NCI-H146 treated with DMSO at 0.1 percent for 48 hours (cell line): ENCODE results near the gene C4orf54.
A peak's percentile ranks its signal among the peaks of the same experiment; 100 is the strongest.

Experiments used
- DNase-seq: peaks from one replicate; lab custom pipeline; 2025; ENCODE audit not compliant: unreplicated experiment; lab: John Stamatoyannopoulos, UW

Gene C4orf54

DNA sequence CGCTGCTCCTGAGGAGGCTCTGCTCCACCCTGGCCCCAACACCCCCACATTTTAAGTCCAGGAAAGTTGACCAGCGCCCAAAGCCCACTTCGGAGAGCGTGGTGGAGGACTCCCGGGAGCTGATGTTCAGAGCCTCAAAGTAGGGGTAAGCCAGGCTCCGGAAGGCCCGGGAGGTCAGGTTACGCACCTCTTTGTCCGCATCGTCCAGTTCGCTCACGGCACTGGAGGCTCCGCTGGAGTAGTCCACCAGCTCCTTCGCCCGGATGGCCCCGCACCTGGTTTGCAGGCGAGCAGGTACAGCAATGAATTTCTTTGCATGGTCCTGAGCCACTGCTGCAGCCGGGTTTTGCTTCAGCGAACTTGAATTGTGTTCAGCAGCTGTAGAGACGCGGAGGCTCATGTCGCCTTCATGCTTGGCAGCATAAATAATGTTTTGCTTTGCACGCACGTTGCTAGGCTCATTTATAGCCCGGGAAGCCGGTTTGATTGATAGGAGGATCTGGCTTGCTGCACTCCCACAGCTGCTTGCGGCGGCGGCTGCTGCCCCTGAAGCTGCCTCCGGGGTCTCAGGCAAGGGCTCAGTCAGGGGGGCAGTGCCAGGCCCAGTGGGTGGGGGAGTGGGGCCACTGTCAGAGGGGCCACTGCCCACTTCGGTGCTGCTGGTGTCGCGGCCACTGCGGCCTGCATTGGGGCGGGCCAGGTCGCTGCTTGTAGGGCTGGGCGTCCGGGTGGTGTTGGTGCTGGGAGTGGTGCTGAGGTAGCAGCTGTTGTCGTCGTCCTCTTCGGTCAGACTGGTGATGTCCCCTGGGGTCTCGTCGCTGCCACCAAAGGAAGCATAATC lies 4.8 kb downstream of the C4orf54 start:
- DNase-seq = no peak

DNA sequence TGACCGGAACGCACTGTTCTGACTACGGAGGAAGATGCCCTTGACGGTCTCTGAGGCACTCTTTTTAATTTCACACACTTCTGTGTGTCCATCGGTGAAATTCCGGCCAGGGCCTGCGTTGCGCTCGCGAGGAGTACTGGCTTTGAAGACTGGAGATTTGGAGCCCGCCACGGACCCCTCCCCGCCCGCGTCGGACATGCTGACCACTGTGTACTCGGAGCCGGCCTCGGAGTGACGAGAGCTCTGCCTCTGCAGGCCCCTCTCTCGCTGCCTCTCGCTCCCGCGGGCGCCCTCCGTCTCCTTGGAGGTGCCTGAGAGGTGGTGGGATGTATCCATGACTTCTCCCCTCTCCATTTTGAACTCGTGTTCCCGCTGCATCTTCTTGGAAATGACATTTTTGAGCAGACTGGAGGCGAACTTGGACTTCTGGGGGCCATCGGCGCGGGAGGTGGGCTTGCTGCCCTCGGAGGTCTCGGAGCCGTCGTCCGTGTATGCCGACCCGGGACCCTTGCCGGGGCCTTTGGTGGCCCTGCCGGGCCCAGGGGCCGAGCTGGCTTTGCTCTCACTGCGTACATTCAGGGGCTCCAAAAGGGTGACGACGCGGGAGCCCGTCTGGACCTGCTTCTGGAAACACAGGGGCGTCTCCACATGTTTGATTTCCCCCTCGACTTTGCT lies 5.7 kb downstream of the C4orf54 start:
- no peak for DNase-seq

DNA sequence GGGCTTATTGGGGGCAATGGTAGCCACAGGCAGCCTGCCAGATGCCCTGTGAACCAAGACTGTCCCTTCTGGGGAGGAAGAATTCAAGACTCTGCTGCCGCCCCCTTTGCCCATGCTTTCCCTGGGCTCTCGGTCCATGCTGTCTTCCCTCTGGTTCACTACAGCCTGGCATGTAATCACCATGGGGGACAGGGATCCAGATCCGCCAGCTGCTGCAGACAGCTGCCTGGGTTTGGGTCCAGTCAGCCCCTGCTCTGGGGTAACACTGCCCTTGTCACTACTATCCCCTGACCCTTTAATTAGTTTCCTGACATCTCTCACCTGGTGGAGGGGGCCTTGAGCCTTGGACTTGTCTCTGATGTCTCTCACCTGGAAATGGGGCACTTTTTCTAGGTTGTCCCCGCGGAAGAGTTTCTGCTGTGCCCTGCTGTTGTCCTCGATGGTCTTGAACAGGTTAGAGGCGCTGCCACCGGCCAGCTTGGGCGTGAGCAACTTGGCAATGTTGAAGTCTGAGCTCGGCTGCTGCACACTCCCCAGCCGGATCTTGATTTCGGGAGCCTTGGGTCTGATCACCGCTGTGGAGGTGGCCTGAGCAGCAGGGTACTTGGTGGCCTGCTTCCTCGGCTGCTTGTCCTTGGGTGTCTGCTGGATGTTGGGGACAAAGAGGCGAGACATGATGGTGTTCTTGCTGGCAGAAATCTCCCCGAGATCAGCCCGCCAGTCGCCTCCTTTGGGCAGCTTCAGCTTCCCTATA lies 6.4 kb downstream of the C4orf54 start:
- no peak for DNase-seq

DNA sequence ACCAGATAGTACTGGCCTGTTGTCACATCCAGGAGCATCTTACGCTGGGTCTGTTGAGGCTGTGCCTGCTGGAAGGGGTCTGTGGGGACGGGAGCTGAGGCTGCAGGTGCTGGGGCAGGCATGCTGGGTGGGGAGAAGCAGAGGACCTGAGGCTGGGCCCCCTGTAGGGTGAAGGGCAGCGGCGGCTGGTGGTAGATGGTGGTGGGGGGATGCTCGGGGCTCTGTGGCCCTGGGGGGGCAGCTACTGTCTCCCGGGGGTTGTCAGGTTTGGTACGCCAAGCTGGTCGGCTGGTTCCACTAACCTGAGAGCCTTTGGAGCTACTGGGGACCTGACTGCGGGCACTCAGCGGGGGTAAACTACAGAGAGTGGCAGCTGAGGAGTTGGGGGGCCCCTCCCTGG lies 7.8 kb downstream of the C4orf54 start:
- no peak for DNase-seq

DNA sequence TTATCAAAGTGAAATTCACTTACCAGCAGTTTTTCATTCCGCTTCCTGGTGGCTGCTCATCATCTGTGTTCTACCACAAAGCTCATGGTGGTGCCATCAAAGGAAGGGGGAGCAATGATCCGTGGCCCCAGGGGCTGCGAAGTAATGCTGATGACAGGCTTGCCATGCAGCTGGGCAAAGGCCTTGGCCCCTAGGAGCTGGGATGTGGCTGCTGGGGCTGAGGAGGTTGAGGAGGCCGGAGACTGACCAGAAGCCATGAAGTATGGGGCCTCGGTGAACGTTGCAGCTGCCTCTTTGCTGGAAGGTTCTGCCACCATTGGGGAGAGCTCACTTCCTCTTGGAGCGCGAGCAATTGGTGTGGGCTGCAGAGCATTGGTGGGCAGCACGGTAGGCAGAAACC lies 8.4 kb downstream of the C4orf54 start:
- DNase-seq = no peak

DNA sequence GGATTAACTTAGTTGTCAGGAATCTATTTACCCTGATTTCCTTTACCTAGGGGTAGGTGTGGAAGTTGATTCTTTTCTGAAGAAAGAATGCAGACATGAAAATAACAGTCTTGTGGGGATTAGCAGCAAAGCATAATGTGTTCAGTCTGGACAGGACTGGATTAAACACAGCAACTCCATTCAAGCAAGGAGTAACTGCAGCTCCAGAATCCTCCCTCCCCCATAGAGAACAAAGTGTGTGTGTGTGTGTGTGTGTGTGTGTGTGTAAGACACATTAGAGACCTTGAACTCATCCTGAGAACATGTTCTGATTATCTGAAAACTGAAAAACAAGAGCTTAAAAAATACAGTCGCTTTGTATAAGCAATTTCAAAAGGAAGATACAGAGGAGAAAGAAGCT lies 9.3 kb downstream of the C4orf54 start:
- DNase-seq = no peak

DNA sequence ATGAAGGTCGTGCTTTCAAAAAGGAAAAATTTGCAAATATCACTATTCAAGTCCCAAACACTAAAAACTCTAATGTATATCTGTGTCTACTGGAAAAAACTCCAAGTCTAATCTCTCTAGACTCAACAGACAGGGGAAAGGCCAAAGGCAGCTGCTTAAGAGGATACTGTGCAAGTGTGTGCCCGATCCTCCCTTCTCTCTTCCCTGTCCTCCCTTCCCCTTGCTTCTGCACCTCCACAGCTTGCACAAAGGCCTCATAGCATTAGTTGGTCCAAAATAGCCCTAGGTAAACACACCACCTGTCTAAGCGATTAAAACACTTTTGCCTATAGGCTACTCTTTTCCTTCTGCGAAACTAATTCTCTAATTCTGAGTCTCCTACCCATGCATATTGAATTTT lies 10.6 kb downstream of the C4orf54 start:
- no peak for DNase-seq

DNA sequence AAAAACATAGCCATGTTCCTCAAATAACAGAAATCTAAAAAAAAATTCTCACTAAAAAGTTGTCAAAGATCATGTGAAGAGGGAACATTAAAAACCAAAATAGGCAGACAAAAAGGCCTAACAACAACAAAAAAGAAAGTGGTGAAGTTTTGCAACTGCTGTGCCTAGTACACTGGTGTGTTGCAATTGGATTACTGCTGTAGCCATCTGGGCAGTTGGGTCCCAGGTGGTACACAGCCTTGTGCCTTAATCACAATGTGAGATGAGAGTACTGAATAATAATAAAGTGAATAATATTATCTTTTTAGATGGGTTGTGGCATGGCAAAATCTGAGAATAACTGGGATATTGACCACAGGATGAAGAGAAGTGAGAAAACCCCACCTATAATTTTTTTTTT lies 12.0 kb downstream of the C4orf54 start:
- DNase-seq = no peak

DNA sequence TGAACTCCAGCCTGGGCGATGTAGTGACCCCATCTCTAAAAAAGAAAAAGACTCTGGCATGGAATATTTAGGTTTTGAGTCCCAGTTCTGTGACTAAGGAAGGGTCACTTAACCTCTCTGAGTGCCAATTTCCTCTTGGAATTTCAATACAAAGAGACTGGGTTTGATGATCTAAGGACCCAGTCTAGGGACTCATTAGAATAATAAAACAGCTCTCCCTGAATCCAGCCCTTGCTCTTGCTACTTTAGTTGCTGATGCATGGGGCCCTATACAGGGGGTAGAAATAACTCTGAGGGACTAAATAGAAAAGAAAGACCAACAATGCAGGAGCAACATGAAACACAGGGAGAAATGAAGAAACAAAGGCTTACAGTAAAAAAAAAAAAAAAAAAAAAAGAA lies 12.6 kb downstream of the C4orf54 start:
- no peak for DNase-seq

DNA sequence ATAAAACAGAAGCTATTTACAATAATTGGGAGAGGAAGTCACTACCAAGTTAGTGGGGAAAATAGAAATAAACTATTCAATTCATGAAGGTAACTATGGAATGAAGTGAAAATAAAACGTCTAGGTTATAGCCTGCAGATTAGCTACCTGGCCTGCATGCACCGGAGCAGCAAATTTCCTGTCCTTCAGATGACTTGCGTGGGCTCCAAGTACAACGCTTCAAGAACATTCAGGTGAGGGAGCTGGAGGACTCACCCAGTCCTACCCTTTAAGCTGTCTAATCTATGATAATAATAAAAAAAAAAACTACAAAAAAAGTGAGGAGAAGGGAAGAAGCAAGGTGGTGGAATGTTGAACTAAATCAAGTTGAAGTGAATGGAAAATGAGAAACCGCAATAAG lies 13.2 kb downstream of the C4orf54 start:
- no peak for DNase-seq

DNA sequence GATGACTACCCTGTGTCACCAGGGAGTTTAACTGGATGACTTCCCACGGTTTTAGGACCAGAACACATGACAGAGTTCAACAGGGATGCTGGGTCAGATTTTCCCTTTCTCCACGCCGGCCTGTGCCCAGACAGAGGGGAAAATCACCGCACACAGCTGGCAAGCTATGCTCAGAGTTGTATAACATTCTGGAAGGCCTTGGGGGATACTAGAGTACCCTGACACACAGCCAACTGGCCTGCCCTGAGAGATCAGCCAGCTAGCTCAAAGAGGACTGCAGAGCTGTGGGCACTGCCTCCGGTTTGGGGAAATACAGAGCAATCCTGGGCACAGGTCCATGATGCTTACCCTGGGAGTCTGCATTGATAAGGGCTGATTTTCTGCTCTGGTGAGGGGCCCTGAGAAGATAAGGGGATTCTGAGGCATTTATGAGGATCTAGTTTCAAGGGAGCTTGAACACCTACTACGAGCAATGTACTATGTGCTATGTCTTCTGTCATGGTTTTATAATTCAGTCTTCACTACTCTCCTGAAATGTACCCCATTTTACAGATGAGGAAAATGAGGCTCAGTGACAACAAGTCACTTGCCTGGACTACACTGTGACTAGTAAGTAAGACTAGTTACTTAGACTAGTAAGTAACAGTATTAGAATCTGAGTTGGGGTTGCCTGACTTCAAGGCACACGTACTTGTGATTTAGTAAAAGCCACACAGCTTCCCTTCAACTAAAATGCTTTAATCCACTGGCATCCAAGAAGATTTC lies 14.7 kb downstream of the C4orf54 start:
- DNase-seq = no peak

DNA sequence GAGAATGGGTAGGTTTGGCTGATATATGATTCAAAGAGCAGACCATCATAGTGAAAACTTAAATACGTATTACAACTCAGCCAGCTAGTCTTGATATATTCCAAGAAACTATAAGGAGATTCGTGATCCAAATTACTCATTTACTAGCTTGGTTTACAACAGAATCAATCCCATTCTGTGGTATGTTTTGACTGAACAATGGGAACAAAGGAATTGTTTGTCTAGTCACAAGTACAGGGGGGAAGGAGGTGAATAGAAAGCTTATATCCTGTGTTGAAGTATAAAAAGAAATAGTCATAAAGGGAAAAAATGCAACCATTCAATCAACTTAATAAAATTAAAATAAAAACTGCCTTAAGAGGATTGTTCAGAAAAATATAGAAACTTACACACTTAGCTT lies 17.0 kb downstream of the C4orf54 start:
- no peak for DNase-seq

DNA sequence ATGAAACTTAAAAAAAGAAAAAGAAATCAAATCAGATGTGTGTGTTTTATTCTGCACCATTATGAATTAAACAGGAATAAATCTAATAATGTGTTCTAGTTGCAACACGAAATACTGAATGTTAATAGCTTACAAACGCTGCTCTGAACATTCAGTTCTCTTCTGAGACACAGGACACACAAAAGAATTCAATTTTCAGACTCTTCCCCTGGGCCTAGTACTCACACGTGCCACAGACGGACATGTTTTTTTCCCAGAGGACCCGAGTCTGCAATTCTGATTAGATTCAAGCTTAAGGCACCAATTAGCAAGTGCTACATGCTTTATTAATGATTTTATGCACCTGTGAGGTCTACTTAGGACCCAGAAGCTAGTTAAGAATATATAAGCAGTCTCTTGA lies 20.5 kb downstream of the C4orf54 start:
- no peak for DNase-seq

DNA sequence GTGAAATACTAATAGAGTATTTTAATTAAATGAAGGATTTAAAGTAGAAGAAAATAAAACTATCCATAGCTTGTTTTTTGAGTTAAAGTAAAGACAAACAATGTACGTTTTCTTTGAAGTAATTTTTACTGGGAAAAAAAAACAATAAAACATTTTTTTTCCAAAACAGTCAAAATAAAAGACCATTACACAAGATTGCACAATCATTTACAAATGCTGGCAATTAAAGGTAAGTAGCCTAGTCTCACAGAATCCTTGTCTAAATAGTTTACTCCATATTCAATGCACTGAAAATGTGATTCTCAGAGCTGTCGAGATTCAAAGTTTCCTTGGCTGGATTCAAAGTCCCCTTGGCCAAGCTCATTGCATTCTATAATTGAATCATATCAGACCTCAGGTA lies 21.2 kb downstream of the C4orf54 start:
- DNase-seq = no peak

DNA sequence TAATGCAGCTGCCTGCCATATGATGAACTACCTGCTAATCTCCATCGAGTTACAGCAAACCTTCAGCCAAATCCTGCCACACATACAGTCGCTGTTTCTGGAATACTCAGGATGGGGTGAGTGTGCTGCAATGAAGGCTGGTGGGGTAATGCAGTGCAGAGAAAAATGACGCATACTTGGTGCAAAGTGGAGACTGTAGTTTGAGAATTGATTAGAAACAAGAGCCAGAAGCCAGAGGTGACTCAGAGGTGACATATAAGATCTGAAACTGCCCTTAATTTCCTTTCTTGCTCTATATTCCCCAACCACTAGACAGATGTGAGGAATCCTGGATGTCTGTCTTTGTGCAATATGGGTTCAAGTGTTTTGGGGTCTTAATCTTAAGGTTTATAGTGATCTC lies 22.0 kb downstream of the C4orf54 start:
- no peak for DNase-seq

DNA sequence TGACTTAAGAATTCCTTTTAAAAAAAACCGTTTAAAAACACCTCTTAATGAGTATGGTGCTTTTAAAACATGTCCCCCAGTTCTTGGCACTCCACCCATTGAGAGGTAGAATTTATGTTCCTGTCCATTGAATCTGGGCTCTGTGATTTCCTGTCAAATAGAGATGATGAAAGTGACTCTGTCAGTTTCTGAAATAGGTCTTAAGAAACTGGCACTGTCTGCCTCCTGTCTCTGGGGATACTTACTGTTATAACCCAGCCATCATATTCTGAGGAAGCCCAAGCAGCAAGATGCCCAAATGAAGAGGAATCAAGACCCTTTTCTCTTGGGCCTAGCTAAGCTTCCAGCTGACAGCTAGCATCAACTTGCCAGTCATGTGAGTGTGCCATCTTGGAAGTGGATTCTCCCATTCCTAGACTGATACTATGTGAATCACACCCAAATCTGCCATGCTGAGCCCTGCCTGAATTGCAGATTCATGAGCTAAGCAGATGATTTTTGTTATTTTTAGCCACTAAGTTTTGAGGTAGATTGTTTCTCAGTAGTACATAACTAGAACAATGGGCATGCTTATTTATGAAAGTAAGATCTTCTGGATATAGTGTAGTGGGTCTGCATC lies 22.8 kb downstream of the C4orf54 start:
- DNase-seq = no peak

DNA sequence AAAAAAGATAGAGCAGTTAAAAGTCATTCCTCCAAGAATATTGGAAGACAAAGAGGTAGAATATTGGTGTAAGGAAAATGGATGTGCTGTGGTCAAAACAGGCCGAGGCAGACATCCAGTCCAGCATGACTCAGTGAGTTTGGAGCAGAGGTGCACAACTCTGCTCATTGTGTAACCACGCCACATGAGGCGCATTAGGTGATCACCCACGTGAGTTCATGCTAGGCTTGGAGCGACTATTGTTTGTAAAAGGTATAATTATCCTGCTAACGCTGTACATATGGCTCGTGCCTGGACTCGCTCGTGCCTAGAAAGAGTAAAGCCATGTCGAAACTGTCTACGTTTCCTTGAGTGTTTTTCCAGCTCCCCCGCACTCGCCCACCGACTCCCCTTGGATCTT lies 23.9 kb downstream of the C4orf54 start:
- peak; percentile 7 for DNase-seq

DNA sequence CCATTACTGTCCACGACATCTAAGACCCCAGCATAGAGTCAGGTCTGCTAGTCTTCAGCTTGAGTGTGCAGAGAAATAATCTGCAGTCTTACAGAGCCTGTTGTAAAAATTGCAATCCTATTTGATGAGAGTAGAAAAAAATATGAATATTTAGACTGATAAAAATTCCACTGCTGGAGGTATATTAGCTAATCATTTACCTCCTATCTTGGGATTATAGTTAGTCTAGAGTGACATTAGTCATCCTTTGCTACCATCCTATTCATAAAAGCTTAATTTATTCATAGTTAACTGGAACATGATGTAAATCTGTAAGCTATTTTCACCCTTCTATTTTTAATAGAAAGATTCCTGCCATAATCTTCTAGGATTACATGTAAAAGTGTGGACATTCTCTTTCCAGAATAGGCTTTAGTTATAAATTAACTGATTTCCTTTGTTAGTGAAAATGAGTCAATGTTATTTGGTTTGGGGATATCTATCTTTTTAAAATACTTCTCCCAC lies 26.7 kb downstream of the C4orf54 start:
- no peak for DNase-seq

DNA sequence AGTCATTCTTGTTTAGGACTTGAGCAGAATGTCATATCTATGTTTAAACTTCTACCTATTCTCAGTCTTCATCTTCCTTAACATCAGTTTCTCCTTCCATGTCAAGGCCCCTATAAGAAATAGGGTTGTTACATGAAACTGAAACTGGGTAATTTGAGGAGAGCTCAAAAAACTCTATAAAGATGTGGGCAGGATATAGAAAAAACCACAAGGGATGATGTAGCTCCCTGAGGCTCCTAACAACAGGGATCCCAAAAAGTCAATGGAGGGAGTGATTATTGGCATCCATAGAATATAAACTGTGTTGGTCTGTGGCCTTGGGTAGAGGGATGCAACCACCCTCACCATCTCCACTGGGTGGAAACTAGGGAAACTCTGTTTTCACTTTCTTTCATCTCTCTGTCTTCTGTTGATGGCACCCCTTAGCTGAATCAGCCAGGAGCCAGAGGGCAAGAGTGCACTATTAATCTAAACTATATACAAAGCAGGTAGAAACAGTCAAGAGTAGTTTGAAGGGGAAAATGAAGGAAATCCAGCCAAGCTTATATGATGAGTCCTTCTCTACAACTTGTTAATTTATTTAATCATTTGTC lies 27.6 kb downstream of the C4orf54 start:
- no peak for DNase-seq

DNA sequence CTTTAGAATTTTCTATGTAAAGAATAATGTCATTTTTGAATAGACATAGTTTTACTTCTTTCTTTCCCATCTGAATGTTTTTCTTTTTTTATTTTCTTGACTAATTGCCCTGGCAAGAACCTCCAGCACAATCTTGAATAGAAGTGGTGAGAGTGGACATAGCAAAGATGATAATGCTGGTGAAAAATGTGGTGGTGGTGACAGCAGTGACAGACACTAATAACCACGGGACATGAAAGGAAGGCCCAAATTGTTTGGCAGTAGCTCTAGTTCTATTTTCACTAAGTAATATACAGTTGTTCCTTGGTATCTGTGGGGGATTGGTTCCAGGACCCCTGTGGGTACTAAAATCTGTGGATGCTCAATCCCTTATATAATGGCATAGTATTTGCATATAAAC lies 29.6 kb downstream of the C4orf54 start:
- DNase-seq = no peak
